HG02642 (cell line): Measurements from ENCODE around the gene DYNLT4.
"Not testable (repeated sequence)": the region's sequence is repeated elsewhere in the genome, so short reads cannot be mapped to it uniquely, and the experiment has no call there.

Source experiments
- ATAC-seq: cut with Tn5 transposase; IDR thresholded peaks from one replicate; pipeline ENCODE4 v1.9.1; 2021; ENCODE audit warnings: mild to moderate bottlenecking; ENCODE audit not compliant: unreplicated experiment, poor library complexity

The DYNLT4 gene

GRCh38 chr1:44775078-44775929, 31.8 kb downstream of the DYNLT4 start, which contains the start of gene RPS8:
TSS of gene RPS8 (plus strand) at chr1:44775540. CDS start at chr1:44775597, 57 bp downstream.
- ATAC-seq: peak; percentile 88

- ATAC-seq: not testable (repeated sequence)
Observed at GRCh38 chr1:44766421-44766820, 40.7 kb downstream of the DYNLT4 start.

GRCh38 chr1:44760876-44761275, 46.3 kb downstream of the DYNLT4 start:
- ATAC-seq: no peak

- no peak for ATAC-seq
Observed at GRCh38 chr1:44759077-44759476, 48.1 kb downstream of the DYNLT4 start.

- no peak for ATAC-seq
Observed at GRCh38 chr1:44757420-44757819, 49.7 kb downstream of the DYNLT4 start.
